Measurements from ENCODE around the gene JAZF1. TPM values are rescaled to one million over a fixed set of nuclear protein-coding genes. Genes with fewer than 3 reads are reported as not detected.
A peak's percentile ranks its signal among the peaks of the same experiment; 100 is the strongest.

The JAZF1 gene
- total and polyA plus RNA-seq, 9 of the 15 experiments (the other 6 are each of a cell fraction or from before 2014, with no cell fraction given) = 0.04 to 0.64 (median 0.11) TPM; not detected in 3

- ChIA-PET POLR2A (no interaction called here), CTCF (ENCODE audit: low intra/inter-chr PET ratio) (no interaction called here)
- WGBS (ENCODE audit: insufficient coverage, low coverage, missing lambda C conversion rate) = 2% methylated on average over 4 of the region's 4 CpGs
- Histone ChIP-seq H3K9me1 (ENCODE audit: control insufficient read depth, insufficient read depth, low read length) (no peaks in the 10 kb centered on the region), H3K9me3 (replicated peaks; ENCODE audit: control insufficient read depth, insufficient read depth, low read depth, low read length) (no peaks in the 10 kb centered on the region), H3K4me2 (ENCODE audit: insufficient read depth, low read length) (no peak overlapping the region), H4K20me1 (replicated peaks; ENCODE audit: control insufficient read depth, insufficient read depth, low read length) (no peaks in the 10 kb centered on the region), H3K9ac (ENCODE audit: insufficient read depth in 1 of 2, low read depth in 2 of 2, low read length in 2 of 2) (no peak overlapping the region), H3K27ac (ENCODE audit: extremely low read depth, low read depth, low read length) (no peak overlapping the region), H3K36me3 (ENCODE audit: control insufficient read depth, insufficient read depth, low read length) (no peaks in the 10 kb centered on the region), H3K79me2 (ENCODE audit: control insufficient read depth, insufficient read depth, low read length) (no peaks in the 10 kb centered on the region), H2AFZ (ENCODE audit: low read depth, low read length) (no peak overlapping the region), H3K27me3 (ENCODE audit: control insufficient read depth in 2 of 2, insufficient read depth in 2 of 2, low read length in 2 of 2) (peaks cover 2 to 9% of the 10 kb centered on the region in 2 experiments; a peak in 3 of 5 replicates), H3K4me1 (replicated peaks in 1 of 2; ENCODE audit: control insufficient read depth in 2 of 2, insufficient read depth in 2 of 2, low read length in 2 of 2) (no peaks in the 10 kb centered on the region), H3K4me3 (no peak overlapping the region)
- TF ChIP-seq ZNF444 (CRISPR knock-in tag; IDR thresholded peaks at IDR 0.05) = no peak
- TF ChIP-seq SRSF3 (IDR thresholded peaks at IDR 0.05; ENCODE audit: insufficient read depth, low read length) = no peak
- peak; percentile 72 for TF ChIP-seq GABPA (tag; conservative IDR thresholded peaks at IDR 0.05; ENCODE audit: low read depth)
- no peak for TF ChIP-seq POLR2G (IDR thresholded peaks at IDR 0.05; ENCODE audit: low read depth, low read length)
- TF ChIP-seq SRF (CRISPR knock-in tag; IDR thresholded peaks at IDR 0.05) = no peak
- intact Hi-C loops (cut with micrococcal nuclease) = no loop called here
- in situ Hi-C loops (cut with MboI) = no loop called here
- ATAC-seq (no peak), DNase-seq (ENCODE audit: extremely low read depth in 1 of 4, low spot score in 3 of 4) (no peak), FAIRE-seq (no peak)
- BruUV-seq (replicated peaks) = no TSS peak
Measured at GRCh38 chr7:28152594-28152993, 28.0 kb downstream of the JAZF1 start.

GRCh38 chr7:28151965-28152364 lies 28.6 kb downstream of the JAZF1 start:
- intact Hi-C loops (cut with micrococcal nuclease) (no loop called here), in situ Hi-C loops (cut with MboI) (no loop called here)
- CTCF ChIA-PET (ENCODE audit: low intra/inter-chr PET ratio) = no interaction called here
- H3K79me2 ChIP-seq (ENCODE audit: control insufficient read depth, insufficient read depth, low read length) = no peaks in the 10 kb centered on the region
- no peaks in the 10 kb centered on the region for H3K4me1 ChIP-seq (replicated peaks in 1 of 2; ENCODE audit: control insufficient read depth in 2 of 2, insufficient read depth in 2 of 2, low read length in 2 of 2)
- H3K4me3 ChIP-seq = no peak overlapping the region
- H3K9me1 ChIP-seq (ENCODE audit: control insufficient read depth, insufficient read depth, low read length) = no peaks in the 10 kb centered on the region
- H3K4me2 ChIP-seq (ENCODE audit: insufficient read depth, low read length) = no peak overlapping the region
- H4K20me1 ChIP-seq (replicated peaks; ENCODE audit: control insufficient read depth, insufficient read depth, low read length) = no peaks in the 10 kb centered on the region
- H3K27me3 ChIP-seq (ENCODE audit: control insufficient read depth in 2 of 2, insufficient read depth in 2 of 2, low read length in 2 of 2) = peaks cover 2 to 9% of the 10 kb centered on the region in 2 experiments; a peak in 3 of 5 replicates
- no peak overlapping the region for H3K9ac ChIP-seq (ENCODE audit: insufficient read depth in 1 of 2, low read depth in 2 of 2, low read length in 2 of 2)
- FAIRE-seq (no peak), DNase-seq (ENCODE audit: extremely low read depth in 1 of 4, low spot score in 3 of 4) (no peak), ATAC-seq (no peak)
- POLR2A ChIA-PET = no interaction called here
- no TSS peak for BruUV-seq (replicated peaks)
- H3K27ac ChIP-seq (ENCODE audit: extremely low read depth, low read depth, low read length) = no peak overlapping the region
- 0% methylated on average over 4 of the region's 4 CpGs for WGBS (ENCODE audit: insufficient coverage, low coverage, missing lambda C conversion rate)
- H3K9me3 ChIP-seq (replicated peaks; ENCODE audit: control insufficient read depth, insufficient read depth, low read depth, low read length) = no peaks in the 10 kb centered on the region
- H3K36me3 ChIP-seq (ENCODE audit: control insufficient read depth, insufficient read depth, low read length) = no peaks in the 10 kb centered on the region
- no peak overlapping the region for H2AFZ ChIP-seq (ENCODE audit: low read depth, low read length)
- TF ChIP-seq FOXK1 (CRISPR knock-in tag; IDR thresholded peaks at IDR 0.05; ENCODE audit: borderline replicate concordance) (no peak), ZNF232 (CRISPR knock-in tag; IDR thresholded peaks at IDR 0.05) (no peak), NONO (IDR thresholded peaks at IDR 0.05; ENCODE audit: low read depth in 2 of 2, low read length in 1 of 2) (no peak), TSHZ1 (CRISPR knock-in tag; IDR thresholded peaks at IDR 0.05) (no peak), MNT (conservative IDR thresholded peaks at IDR 0.05) (no peak), SAFB2 (IDR thresholded peaks at IDR 0.05; ENCODE audit: borderline replicate concordance, low read depth, low read length, severe bottlenecking) (no peak)

Measured in K562 (cell line).